ENCODE measurements around the gene GRK7. TPM values are rescaled to one million over a fixed set of nuclear protein-coding genes. Genes with fewer than 3 reads are reported as not detected.

Gene GRK7
- total RNA-seq, 4 donors from 2014 or later, result 0.11 TPM; not detected in 3

DNA sequence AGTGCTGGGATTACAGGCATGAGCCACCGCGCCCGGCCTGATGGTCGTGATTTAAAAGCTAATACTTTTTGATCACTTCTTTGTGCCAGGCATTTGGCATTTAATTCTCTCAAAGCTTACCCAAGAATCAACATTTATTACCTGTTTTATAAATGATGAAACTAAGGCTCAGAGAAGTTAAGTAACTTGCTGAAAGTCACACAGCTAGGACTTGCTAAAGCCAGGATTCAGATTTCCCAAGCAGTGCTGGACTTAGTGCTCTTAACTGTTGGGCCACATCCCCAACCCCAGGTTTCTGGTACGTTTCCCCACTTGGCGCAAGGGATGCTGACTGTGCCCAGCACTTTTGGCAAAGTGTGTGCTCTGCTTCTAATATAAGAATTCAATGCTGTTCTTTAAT lies 10.5 kb downstream of the GRK7 start:
- Histone ChIP-seq H3K9me3 (no peaks in the 10 kb centered on the region), H3K4me3 (no peak overlapping the region), H3K27ac (replicated peaks in 1 of 4) (no peak overlapping the region), H3K27me3 (peaks cover 0 to 8% (median 0%) of the 10 kb centered on the region in 4 donors), H3K4me1 (no peaks in the 10 kb centered on the region), H3K36me3 (no peaks in the 10 kb centered on the region)
- no peak for TF ChIP-seq EP300 (IDR thresholded peaks at IDR 0.05)
- no peak for TF ChIP-seq CTCF (IDR thresholded peaks at IDR 0.05)
- TF ChIP-seq POLR2AphosphoS5 (IDR thresholded peaks at IDR 0.05), result no peak
- TF ChIP-seq POLR2A (IDR thresholded peaks at IDR 0.05; ENCODE audit: low read depth), result no peak
- intact Hi-C loops (cut with DNase I), result no loop called here
- 95% methylated on average over 6 of the region's 6 CpGs for WGBS
- no peak for DNase-seq (ENCODE audit: extremely low spot score)

DNA sequence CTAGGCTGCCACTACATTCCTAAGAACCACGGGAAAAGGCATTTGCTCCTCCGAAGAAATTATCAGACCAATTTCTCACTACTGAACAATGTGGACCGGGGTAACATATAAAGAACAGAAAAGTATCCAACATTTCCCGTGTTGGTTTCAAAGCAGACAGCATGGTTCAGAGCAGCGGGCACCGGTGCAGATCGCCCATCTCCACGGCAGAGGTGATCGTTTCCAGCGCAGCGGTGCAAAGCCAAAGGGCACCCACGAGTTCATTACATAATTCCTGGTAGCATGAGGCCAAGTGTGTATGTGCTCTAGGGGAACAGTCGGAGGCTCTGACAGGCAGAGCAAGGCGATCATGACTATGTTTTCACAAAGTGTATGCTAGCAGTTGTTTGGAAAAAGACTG lies 13.2 kb downstream of the GRK7 start:
- intact Hi-C loops (cut with DNase I), result no loop called here
- Histone ChIP-seq H3K36me3 (no peaks in the 10 kb centered on the region), H3K27me3 (peaks cover 0 to 8% (median 0%) of the 10 kb centered on the region in 4 donors), H3K9me3 (no peaks in the 10 kb centered on the region), H3K4me1 (no peaks in the 10 kb centered on the region), H3K27ac (replicated peaks in 1 of 4) (no peak overlapping the region), H3K4me3 (no peak overlapping the region)
- peak; percentile 62 for DNase-seq (ENCODE audit: extremely low spot score)
- WGBS, result 93% methylated on average over 14 of the region's 14 CpGs
- TF ChIP-seq EP300 (IDR thresholded peaks at IDR 0.05) (no peak), POLR2A (IDR thresholded peaks at IDR 0.05; ENCODE audit: low read depth) (no peak), POLR2AphosphoS5 (IDR thresholded peaks at IDR 0.05) (no peak), CTCF (IDR thresholded peaks at IDR 0.05) (no peak)

DNA sequence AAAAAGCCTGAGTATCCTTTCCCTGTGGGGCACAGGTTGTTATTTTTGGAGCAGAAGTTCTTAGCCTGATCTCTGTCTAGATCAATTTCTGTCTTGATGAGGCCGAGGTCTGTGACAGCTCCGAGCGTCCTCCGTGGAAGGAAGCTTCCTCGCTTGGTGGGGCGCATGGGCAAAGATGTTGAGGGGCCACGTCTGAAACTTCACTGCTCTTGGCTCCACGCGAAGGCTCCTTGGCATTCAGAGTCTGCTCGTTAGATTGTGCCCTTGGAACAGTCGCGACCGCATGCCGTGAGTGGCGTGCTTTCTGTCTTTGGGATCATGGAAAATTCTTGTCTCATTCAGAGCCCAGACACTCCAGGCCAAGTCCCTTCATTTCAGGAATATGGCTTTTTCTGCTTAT lies 13.7 kb downstream of the GRK7 start:
- no peaks in the 10 kb centered on the region for H3K9me3 ChIP-seq
- peak; percentile 29 for DNase-seq (ENCODE audit: extremely low spot score)
- no peak overlapping the region for H3K4me3 ChIP-seq
- no peaks in the 10 kb centered on the region for H3K36me3 ChIP-seq
- H3K27ac ChIP-seq (replicated peaks in 1 of 4), result no peak overlapping the region
- intact Hi-C loops (cut with DNase I), result no loop called here
- WGBS, result 92% methylated on average over 14 of the region's 15 CpGs
- TF ChIP-seq CTCF (IDR thresholded peaks at IDR 0.05) (no peak), POLR2AphosphoS5 (IDR thresholded peaks at IDR 0.05) (no peak), EP300 (IDR thresholded peaks at IDR 0.05) (no peak), POLR2A (IDR thresholded peaks at IDR 0.05; ENCODE audit: low read depth) (no peak)
- no peaks in the 10 kb centered on the region for H3K4me1 ChIP-seq
- H3K27me3 ChIP-seq, result peaks cover 0 to 8% (median 0%) of the 10 kb centered on the region in 4 donors

- no peak overlapping the region for H3K4me3 ChIP-seq
- H3K9me3 ChIP-seq, result no peaks in the 10 kb centered on the region
- H3K36me3 ChIP-seq, result no peaks in the 10 kb centered on the region
- intact Hi-C loops (cut with DNase I), result no loop called here
- TF ChIP-seq POLR2A (IDR thresholded peaks at IDR 0.05; ENCODE audit: low read depth) (no peak), CTCF (IDR thresholded peaks at IDR 0.05) (no peak), POLR2AphosphoS5 (IDR thresholded peaks at IDR 0.05) (no peak), EP300 (IDR thresholded peaks at IDR 0.05) (no peak)
- DNase-seq (ENCODE audit: extremely low spot score), result peak; percentile 84
- WGBS, result 89% methylated on average over 29 of the region's 42 CpGs
- no peak overlapping the region for H3K27ac ChIP-seq (replicated peaks in 1 of 4)
- H3K27me3 ChIP-seq, result peaks cover 0 to 8% (median 0%) of the 10 kb centered on the region in 4 donors
- H3K4me1 ChIP-seq, result no peaks in the 10 kb centered on the region
Observed at GRCh38 chr3:141777957-141778813, 15.0 kb downstream of the GRK7 start.
